Esophagus mucosa (tissue), 1 donor: ENCODE data around the gene DCC. TPM values are rescaled to one million over a fixed set of nuclear protein-coding genes. Genes with fewer than 3 reads are reported as not detected.

Source experiments
- ATAC-seq: fragments of 200-7000 bp; cut with Tn5 transposase; one replicate; pipeline ENCODE4 v1.9.1; 2020
- total RNA-seq: library from RNA; stranded (reverse); gene quantifications from one replicate; pipeline ENCODE4 v1.2.4, GENCODE V29; 2023
- donor health status: DM: yes; HTN: yes; CAD: no.

The DCC gene
- total RNA-seq, 1 donor from 2014 or later: not detected

DNA sequence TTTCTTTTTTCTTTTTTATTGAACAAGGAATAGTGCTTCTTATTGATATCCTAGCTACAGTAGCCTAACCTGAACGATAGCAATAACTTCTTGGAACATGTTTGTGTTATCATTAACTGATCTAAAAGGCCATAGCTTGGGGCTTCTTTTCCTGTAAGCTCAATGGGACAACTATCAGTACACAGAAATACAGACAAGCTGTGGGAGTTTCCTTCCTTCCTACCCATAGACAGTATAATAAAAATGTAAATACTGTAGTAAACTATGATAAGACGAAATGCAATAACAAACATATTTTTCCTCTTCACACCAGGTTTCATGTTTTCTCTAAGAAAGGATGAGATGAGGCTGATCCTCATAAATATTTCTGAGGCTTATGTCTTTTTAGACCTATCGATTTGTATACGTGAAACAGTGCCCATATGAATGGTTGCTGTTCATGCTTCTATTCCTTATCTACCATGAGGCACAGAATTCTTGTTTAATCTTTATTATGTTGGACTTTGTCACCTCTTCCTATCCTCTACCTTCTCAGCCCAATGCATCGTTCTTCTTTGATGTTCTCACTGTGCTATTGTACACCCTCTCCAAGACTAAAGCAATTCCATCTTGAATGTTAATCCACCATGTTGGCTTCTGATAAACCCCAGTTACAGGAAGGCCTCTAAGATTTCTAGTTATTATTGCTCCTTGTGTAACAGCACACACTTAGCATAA lies 361.4 kb downstream of the DCC start:
- no peak for ATAC-seq

GRCh38 chr18:52715421-52715820 lies 375.4 kb downstream of the DCC start:
- no peak for ATAC-seq

- ATAC-seq: no peak
Observed at GRCh38 chr18:52715991-52716390, 376.0 kb downstream of the DCC start.

- ATAC-seq: no peak
Observed at GRCh38 chr18:52716973-52717372, 377.0 kb downstream of the DCC start.

- ATAC-seq: no peak
Observed at GRCh38 chr18:52722904-52723303, 382.9 kb downstream of the DCC start.

DNA sequence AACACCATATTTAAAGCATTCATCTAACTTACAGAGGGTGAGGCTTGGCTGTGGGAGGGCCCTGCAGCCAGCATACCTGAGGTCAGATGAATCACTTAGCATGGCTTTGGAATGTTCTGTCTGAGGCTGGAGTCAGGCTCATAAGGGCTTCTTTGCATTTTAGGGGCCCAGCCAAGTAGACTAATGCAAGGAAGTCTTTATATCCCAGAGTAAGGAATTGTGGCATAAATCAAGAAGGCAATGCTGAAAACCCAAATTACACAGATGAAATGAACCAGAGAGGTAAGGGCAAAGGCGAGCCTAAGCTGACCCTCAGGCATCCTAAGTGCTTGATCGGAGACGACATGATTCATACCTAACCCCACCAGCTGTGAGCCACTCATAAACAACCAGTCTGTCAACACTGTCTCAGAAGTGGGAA lies 383.6 kb downstream of the DCC start:
- ATAC-seq: no peak

- no peak for ATAC-seq
Observed at GRCh38 chr18:52730972-52731619, 391.1 kb downstream of the DCC start.

GRCh38 chr18:52738946-52739345 lies 398.9 kb downstream of the DCC start:
- no peak for ATAC-seq

DNA sequence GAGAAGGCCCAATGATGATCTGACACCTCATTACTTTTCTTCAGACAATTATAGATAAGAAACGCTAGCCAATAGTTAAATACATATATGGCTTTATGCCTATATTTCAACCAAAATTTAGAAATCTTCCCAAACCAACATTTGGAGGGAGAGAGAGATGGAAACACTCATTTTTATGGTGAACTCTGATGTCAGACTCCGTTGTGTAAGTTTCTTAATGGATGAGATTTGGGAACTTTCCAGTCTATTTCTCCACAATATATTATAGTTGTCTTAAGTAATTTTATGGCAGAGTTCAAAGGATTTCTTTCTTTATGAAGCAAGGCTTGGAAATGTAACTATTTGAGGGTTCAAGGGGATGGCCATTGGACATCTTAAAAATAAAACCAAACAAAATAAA lies 407.0 kb downstream of the DCC start:
- ATAC-seq: no peak

DNA sequence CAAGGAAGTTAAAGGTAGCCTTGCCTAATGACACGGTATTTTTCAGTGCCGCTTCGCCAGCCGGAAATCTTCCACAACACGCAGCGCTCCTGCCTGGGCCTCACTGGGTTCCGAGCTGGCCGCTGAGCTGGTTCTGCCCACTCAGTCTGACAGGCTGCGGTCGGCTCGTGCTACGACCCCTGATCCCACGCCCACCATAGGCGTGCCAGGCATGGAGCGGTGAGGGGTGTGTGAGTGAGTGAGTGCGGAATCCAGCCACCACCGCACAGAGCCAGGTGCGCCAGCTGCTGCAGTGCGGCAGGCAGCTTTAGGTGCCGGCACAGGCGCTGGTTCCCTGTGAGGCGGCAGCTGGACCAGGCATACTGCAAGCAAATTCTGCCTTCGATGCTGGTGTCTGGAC lies 407.9 kb downstream of the DCC start:
- no peak for ATAC-seq

- no peak for ATAC-seq
Observed at GRCh38 chr18:52748343-52748742, 408.3 kb downstream of the DCC start.

- ATAC-seq: no peak
Observed at GRCh38 chr18:52749542-52749941, 409.5 kb downstream of the DCC start.

- no peak for ATAC-seq
Observed at GRCh38 chr18:52750995-52751394, 411.0 kb downstream of the DCC start.

- no peak for ATAC-seq
Observed at GRCh38 chr18:52764316-52764715, 424.3 kb downstream of the DCC start.

DNA sequence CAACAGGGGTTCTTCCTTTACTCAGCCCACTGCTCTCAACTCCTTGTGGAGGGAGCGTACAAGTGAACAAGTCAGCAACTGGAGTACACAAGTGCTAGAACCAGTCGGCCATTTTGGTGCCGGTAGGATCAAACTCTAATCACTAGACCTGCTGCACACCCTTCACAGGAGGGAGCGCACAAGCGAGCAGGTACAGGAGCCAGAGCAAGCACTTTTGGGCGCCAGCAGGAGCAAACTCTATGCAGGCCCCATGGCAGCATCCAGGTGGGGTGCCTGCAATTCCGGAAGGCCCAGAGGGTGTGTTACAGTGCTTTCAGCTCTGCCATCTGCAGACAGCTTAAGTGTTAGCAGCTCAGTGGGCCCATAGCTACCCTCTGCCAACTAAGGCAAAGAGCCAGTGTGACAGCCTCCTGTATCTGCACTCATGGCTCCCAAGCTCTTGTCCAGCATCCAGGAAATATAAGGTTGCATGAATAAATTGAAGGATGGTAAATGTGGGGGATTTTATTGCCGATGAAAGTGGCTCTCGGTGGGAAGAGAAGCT lies 426.1 kb downstream of the DCC start:
- no peak for ATAC-seq

- ATAC-seq: no peak
Observed at GRCh38 chr18:52781113-52781512, 441.1 kb downstream of the DCC start.

DNA sequence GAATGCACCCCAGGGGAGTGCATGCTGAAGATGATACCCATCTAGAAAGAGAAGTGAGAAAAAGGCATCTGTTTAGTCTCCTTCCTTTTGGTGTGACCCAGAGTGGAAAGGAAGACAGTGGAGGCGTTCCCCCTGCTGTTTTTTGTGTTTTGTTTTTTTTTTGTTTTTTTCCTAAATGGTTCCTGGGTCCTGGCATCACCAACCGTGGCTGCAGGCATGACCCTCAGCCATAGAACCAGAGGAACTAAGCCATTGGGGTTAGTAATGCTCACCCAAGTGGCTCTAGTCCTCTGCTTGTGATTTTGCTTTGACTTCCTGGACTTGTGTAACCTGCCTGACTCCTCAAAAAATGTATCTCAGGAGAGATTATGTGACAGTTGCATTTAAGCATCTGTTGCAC lies 451.3 kb downstream of the DCC start:
- ATAC-seq: no peak

DNA sequence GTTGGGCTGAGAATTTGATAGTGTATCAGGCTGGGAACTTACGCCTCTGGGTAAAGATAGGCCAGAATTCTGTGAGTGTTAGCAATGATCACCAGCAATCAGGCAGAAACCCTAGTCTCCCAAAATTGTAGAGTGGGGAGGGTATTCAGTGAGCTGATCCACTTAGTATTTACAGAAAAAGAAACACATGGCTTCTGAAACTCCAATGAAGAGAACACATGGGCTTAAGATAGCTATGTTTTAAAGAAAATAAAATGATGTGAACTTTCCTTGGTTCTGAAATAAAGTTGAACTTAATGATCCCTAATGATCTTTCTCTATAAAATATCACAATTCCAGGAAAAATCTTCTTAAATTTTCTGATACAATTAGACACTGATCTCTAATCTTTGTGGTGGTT lies 472.8 kb downstream of the DCC start:
- ATAC-seq: no peak

DNA sequence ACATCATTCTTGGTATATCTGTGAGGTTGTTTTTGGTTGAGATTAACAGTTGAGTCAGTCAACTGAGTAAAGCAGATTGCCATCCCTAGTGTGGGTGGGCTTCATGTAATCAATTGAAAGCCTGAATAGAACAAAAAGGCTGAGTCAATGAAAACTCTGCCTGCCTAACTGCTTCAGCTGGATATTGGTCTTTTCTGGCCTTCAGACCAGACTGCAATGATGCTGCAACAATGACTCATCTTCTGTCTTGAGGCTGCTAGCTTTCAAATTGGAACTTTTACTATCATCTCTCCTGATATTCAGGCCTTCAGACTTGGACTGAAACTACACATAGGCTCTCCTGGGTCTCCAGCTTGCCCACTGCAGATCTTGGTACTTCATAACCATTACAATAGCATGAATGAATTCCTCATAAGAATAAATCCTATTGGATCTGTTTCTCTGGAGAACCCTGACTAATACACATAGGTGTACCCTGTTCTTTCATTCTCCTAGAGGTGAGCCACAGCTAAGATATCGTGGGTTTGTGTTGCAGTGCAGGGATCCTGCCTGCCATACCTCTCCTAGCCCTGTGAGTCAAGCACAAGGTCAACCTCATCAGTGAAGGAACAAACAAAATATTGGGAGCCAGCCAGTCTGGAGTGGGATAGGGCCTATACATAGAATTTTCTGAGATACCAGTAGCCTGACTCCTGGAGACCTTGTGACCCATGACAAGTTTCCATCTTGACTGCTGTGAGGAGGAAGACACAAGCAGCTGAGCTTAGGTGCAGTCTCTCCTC lies 473.8 kb downstream of the DCC start:
- ATAC-seq: no peak

DNA sequence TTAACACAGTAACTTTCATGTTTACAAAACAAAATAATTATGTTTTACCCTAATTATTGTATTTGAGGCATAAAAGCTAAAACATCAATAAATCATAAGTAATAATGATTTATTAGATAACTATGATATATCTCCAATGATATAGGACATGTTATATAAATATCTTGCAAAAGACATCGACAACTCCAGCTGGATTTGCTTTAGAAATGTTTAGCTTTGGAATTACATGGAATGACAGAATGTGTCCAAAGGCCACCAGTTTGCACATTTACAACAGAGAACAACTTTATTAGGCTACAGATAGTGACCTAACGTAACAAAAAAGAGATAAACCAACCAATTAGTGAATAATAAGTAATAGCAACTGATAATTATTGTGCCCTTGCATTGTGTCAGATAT lies 475.7 kb downstream of the DCC start:
- ATAC-seq: no peak

DNA sequence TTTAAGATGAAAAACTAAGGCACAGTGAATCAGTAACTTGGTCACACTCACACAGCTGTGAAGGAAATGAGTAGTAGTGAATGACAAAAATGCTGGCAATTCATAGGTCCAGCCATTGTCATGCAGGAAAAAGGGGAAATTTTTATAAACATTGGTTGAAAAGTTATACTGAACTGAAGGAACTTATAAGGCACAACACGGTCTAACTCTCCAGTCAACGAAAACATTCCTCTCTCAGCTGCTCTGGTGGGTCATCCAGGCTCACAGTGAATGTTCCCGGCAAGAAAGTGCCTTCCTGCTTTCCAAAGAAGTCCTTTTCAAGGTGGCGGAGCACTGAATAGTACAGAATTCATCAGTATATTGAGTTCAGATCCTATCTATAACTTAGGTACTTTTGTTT lies 476.1 kb downstream of the DCC start:
- ATAC-seq: no peak

GRCh38 chr18:52822160-52822559 lies 482.2 kb downstream of the DCC start:
- no peak for ATAC-seq

DNA sequence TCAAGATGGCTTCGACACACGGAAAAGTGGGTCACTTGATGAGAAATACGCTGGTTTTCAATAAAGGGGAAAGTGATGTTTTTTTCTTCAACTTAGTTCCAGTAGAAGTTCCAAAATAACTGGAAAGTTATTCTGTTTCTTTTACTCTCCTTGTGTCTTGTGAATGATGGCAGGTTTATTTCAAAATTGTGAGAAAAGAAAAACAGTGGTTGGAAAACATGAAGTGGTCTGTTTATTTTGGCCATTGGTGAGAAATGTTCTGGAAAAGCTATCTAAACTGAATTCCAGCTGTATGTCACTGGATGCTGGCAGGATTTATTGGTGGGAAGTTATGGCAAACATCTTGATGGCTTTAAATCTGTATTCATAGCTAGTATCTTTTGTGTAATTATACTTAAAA lies 484.1 kb downstream of the DCC start:
- ATAC-seq: no peak

DNA sequence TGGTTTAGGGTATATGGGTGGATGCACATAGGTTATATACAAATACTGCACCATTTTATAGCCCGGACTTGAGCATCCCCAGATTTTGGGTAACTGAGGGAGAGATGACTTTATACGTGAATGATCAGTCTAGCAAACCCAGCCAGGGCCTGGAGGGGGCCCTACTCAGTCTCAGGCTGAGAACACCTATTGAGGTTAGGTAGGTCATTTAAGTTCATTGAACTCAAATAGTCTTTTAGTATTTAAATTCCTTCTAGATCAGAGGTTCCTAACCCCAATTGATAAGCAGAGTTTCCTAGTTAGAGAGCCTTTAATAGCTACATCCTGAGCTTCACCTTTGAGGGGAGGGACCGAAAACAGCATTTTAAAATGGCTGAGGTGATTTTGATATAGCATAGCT lies 487.0 kb downstream of the DCC start:
- no peak for ATAC-seq
